A673 (cell line): ENCODE results near the gene OR51A7.

Experiments
- CTCF ChIP-seq: fragments of 300-800, 200-600 bp; sonication (generic); conservative IDR thresholded peaks from 2 replicates; pipeline ENCODE4 v1.5.1; 2017; ENCODE audit warnings: low read depth, mild to moderate bottlenecking, antibody characterized with exemption, low read length, moderate library complexity, mixed read lengths
- EZH2 ChIP-seq: fragments of 200-600 bp; sonication (generic); IDR thresholded peaks from 2 replicates; pipeline ENCODE4 v1.6.1; 2017; ENCODE audit warnings: borderline replicate concordance, low read depth, mild to moderate bottlenecking, mixed read lengths, antibody characterized with exemption, low read length; ENCODE audit not compliant: poor library complexity, severe bottlenecking

DNA sequence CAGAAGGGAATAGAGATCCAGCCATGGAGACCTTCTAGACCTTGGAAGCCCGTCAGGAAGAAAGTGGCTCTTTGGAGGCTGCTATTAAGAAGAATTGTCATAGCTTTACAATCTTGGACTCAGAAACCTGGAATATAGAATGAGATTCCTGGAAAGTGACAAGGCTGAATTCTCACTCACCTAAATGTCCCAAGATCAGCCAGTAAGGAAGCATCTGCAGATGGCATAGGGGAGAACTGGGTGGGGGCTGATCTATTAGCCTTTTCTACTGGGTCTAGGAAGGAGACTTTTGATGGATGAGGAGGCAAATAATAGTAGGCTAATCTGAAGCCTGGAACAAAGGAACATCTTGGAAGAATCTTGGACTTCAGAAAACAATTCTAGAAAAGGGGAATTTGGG is 20.7 kb downstream of the OR51A7 start, which contains the start of gene OR51G1:
- no peak for TF ChIP-seq CTCF
- TF ChIP-seq EZH2: no peak
